Stomach smooth muscle (tissue), 2 donors: ENCODE data around the gene RAPGEF1.

Experiments used
- H3K27ac ChIP-seq: one replicate; pipeline ENCODE4 v1.7.0; 2013; ENCODE audit warnings: mild to moderate bottlenecking, low read length, inconsistent platforms
- H3K27me3 ChIP-seq, 2 donors: one replicate each; pipeline ENCODE4 v1.7.0; 2013; ENCODE audit warnings: low read length in 2 of 2; ENCODE audit not compliant: insufficient read depth in 2 of 2, control insufficient read depth in 1 of 2
- H3K36me3 ChIP-seq, 2 donors: one replicate each; pipeline ENCODE4 v1.7.0; 2013; ENCODE audit warnings: low read length in 2 of 2; ENCODE audit not compliant: control insufficient read depth in 2 of 2, insufficient read depth in 2 of 2
- H3K4me1 ChIP-seq: one replicate; pipeline ENCODE4 v1.7.0; 2013; ENCODE audit warnings: low read length; ENCODE audit not compliant: control insufficient read depth, insufficient read depth
- H3K4me3 ChIP-seq, 2 donors: one replicate each; pipeline ENCODE4 v1.7.0; 2013; ENCODE audit warnings: low read length in 2 of 2
- H3K9ac ChIP-seq, 2 donors: one replicate each; pipeline ENCODE4 v1.7.0; 2013; ENCODE audit warnings: low read length in 2 of 2, mild to moderate bottlenecking in 1 of 2
- H3K9me3 ChIP-seq, 2 donors: one replicate each; pipeline ENCODE4 v1.7.0; 2013; ENCODE audit warnings: low read length in 2 of 2; ENCODE audit not compliant: control insufficient read depth in 2 of 2
- donor health status: healthy.
- donor health status: Pancreatic carcinoma.

The RAPGEF1 gene

GRCh38 chr9:131590907-131591844 lies 148.7 kb downstream of the RAPGEF1 start:
- Histone ChIP-seq H3K4me1 (no peaks in the 10 kb centered on the region), H3K9me3 (no peaks in the 10 kb centered on the region), H3K27me3 (no peaks in the 10 kb centered on the region), H3K36me3 (peaks cover 37 to 52% of the 10 kb centered on the region in 2 donors), H3K9ac (no peak overlapping the region), H3K4me3 (no peak overlapping the region), H3K27ac (no peak overlapping the region)

- Histone ChIP-seq H3K27ac (no peak overlapping the region), H3K27me3 (no peaks in the 10 kb centered on the region), H3K4me1 (no peaks in the 10 kb centered on the region), H3K9me3 (no peaks in the 10 kb centered on the region), H3K4me3 (no peak overlapping the region), H3K9ac (no peak overlapping the region), H3K36me3 (peaks cover 33 to 46% of the 10 kb centered on the region in 2 donors)
Observed at GRCh38 chr9:131590449-131590848, 149.4 kb downstream of the RAPGEF1 start.

- H3K27ac ChIP-seq: no peak overlapping the region
- no peak overlapping the region for H3K4me3 ChIP-seq
- no peaks in the 10 kb centered on the region for H3K27me3 ChIP-seq
- no peaks in the 10 kb centered on the region for H3K4me1 ChIP-seq
- peaks cover 35 to 45% of the 10 kb centered on the region in 2 donors for H3K36me3 ChIP-seq
- H3K9ac ChIP-seq: no peak overlapping the region
- no peaks in the 10 kb centered on the region for H3K9me3 ChIP-seq
Observed at GRCh38 chr9:131589993-131590392, 149.9 kb downstream of the RAPGEF1 start.

GRCh38 chr9:131589124-131589711 lies 150.7 kb downstream of the RAPGEF1 start:
- no peak overlapping the region for H3K27ac ChIP-seq
- no peaks in the 10 kb centered on the region for H3K4me1 ChIP-seq
- no peaks in the 10 kb centered on the region for H3K27me3 ChIP-seq
- H3K9ac ChIP-seq: no peak overlapping the region
- H3K4me3 ChIP-seq: no peak overlapping the region
- H3K36me3 ChIP-seq: peaks cover 32 to 47% of the 10 kb centered on the region in 2 donors
- no peaks in the 10 kb centered on the region for H3K9me3 ChIP-seq

- H3K4me3 ChIP-seq: no peak overlapping the region
- no peaks in the 10 kb centered on the region for H3K27me3 ChIP-seq
- H3K4me1 ChIP-seq: no peaks in the 10 kb centered on the region
- H3K9ac ChIP-seq: no peak overlapping the region
- no peaks in the 10 kb centered on the region for H3K9me3 ChIP-seq
- H3K27ac ChIP-seq: no peak overlapping the region
- H3K36me3 ChIP-seq: peaks cover 29 to 51% of the 10 kb centered on the region in 2 donors
Observed at GRCh38 chr9:131588396-131588795, 151.5 kb downstream of the RAPGEF1 start.

GRCh38 chr9:131587906-131588305 lies 152.0 kb downstream of the RAPGEF1 start:
- Histone ChIP-seq H3K9me3 (no peaks in the 10 kb centered on the region), H3K9ac (no peak overlapping the region), H3K27me3 (no peaks in the 10 kb centered on the region), H3K36me3 (peaks cover 29 to 52% of the 10 kb centered on the region in 2 donors), H3K4me3 (no peak overlapping the region), H3K27ac (no peak overlapping the region), H3K4me1 (no peaks in the 10 kb centered on the region)

GRCh38 chr9:131587331-131587730 lies 152.5 kb downstream of the RAPGEF1 start:
- Histone ChIP-seq H3K4me3 (no peak overlapping the region), H3K9me3 (no peaks in the 10 kb centered on the region), H3K27me3 (no peaks in the 10 kb centered on the region), H3K4me1 (no peaks in the 10 kb centered on the region), H3K36me3 (peaks cover 33 to 55% of the 10 kb centered on the region in 2 donors), H3K9ac (no peak overlapping the region), H3K27ac (no peak overlapping the region)

GRCh38 chr9:131585375-131585774 lies 154.5 kb downstream of the RAPGEF1 start:
- Histone ChIP-seq H3K27me3 (no peaks in the 10 kb centered on the region), H3K9ac (no peak overlapping the region), H3K4me1 (no peaks in the 10 kb centered on the region), H3K4me3 (no peak overlapping the region), H3K9me3 (no peaks in the 10 kb centered on the region), H3K36me3 (peaks cover 34 to 63% of the 10 kb centered on the region in 2 donors), H3K27ac (no peak overlapping the region)

- H3K27me3 ChIP-seq: no peaks in the 10 kb centered on the region
- no peaks in the 10 kb centered on the region for H3K9me3 ChIP-seq
- H3K4me3 ChIP-seq: no peak overlapping the region
- H3K36me3 ChIP-seq: peaks cover 34 to 61% of the 10 kb centered on the region in 2 donors
- no peak overlapping the region for H3K9ac ChIP-seq
- H3K27ac ChIP-seq: no peak overlapping the region
- H3K4me1 ChIP-seq: no peaks in the 10 kb centered on the region
Observed at GRCh38 chr9:131584858-131585257, 155.0 kb downstream of the RAPGEF1 start.

GRCh38 chr9:131583836-131584555 lies 155.9 kb downstream of the RAPGEF1 start:
- no peaks in the 10 kb centered on the region for H3K27me3 ChIP-seq
- H3K9me3 ChIP-seq: no peaks in the 10 kb centered on the region
- H3K4me3 ChIP-seq: no peak overlapping the region
- H3K27ac ChIP-seq: no peak overlapping the region
- H3K9ac ChIP-seq: no peak overlapping the region
- no peaks in the 10 kb centered on the region for H3K4me1 ChIP-seq
- H3K36me3 ChIP-seq: peaks cover 38 to 58% of the 10 kb centered on the region in 2 donors
